H9 (cell line): ENCODE data around the gene UTF1. TPM values are rescaled to one million over a fixed set of nuclear protein-coding genes. Genes with fewer than 3 reads are reported as not detected.

Source experiments
- DNase-seq: peaks from one replicate; pipeline ENCODE4 v3.0.0-alpha.2; 2017
- H2AFZ ChIP-seq: one replicate; pipeline ENCODE4 v1.6.1; 2013; ENCODE audit warnings: mild to moderate bottlenecking, low read length, control low read depth, moderate library complexity
- H2AK5ac ChIP-seq: 2 replicates; pipeline ENCODE4 v1.6.1; 2013; ENCODE audit warnings: low read length, control low read depth, mixed read lengths; ENCODE audit not compliant: insufficient read length
- H2BK120ac ChIP-seq: one replicate; pipeline ENCODE4 v1.6.1; 2013; ENCODE audit warnings: low read depth, mild to moderate bottlenecking, low read length, control low read depth, inconsistent platforms; ENCODE audit not compliant: poor library complexity, severe bottlenecking
- H2BK12ac ChIP-seq: 2 replicates; pipeline ENCODE4 v1.6.1; 2013; ENCODE audit warnings: low read length, control low read depth, mixed read lengths, low read depth; ENCODE audit not compliant: insufficient read length
- H2BK15ac ChIP-seq: 2 replicates; pipeline ENCODE4 v1.6.1; 2013; ENCODE audit warnings: low read depth, low read length, control low read depth
- H2BK20ac ChIP-seq: one replicate; pipeline ENCODE4 v1.6.1; 2013; ENCODE audit warnings: low read depth, mild to moderate bottlenecking, low read length, control low read depth, inconsistent platforms; ENCODE audit not compliant: poor library complexity, severe bottlenecking
- H2BK5ac ChIP-seq: 2 replicates; pipeline ENCODE4 v1.6.1; 2013; ENCODE audit warnings: low read length, control low read depth, mixed read lengths; ENCODE audit not compliant: insufficient read length
- H3K14ac ChIP-seq: 2 replicates; pipeline ENCODE4 v1.6.1; 2013; ENCODE audit warnings: low read length, control low read depth; ENCODE audit not compliant: insufficient read depth
- H3K18ac ChIP-seq: 2 replicates; pipeline ENCODE4 v1.6.1; 2013; ENCODE audit warnings: low read depth, mild to moderate bottlenecking, mixed read lengths, low read length, control low read depth; ENCODE audit not compliant: insufficient read length
- H3K23ac ChIP-seq: 2 replicates; pipeline ENCODE4 v1.6.1; 2013; ENCODE audit warnings: low read length, control low read depth, mixed read lengths, low read depth; ENCODE audit not compliant: insufficient read length
- H3K23me2 ChIP-seq: 2 replicates; pipeline ENCODE4 v1.6.1; 2013; ENCODE audit warnings: low read depth, mild to moderate bottlenecking, mixed read lengths, low read length, control low read depth; ENCODE audit not compliant: insufficient read length, poor library complexity, severe bottlenecking
- H3K27ac ChIP-seq: 2 replicates; pipeline ENCODE4 v1.5.1; 2013; ENCODE audit warnings: low read length, control low read depth, mixed read lengths, low read depth; ENCODE audit not compliant: insufficient read length
- H3K27me3 ChIP-seq: 2 replicates; pipeline ENCODE4 v1.6.1; 2013; ENCODE audit warnings: low read length, control low read depth, inconsistent platforms; ENCODE audit not compliant: insufficient read depth
- H3K4ac ChIP-seq: 2 replicates; pipeline ENCODE4 v1.6.1; 2013; ENCODE audit warnings: low read depth, mild to moderate bottlenecking, control low read depth, inconsistent platforms, low read length, moderate library complexity
- H3K4me1 ChIP-seq: 2 replicates; pipeline ENCODE4 v1.6.1; 2013; ENCODE audit warnings: low read length, control low read depth, inconsistent platforms; ENCODE audit not compliant: insufficient read depth
- H3K4me2 ChIP-seq: 2 replicates; pipeline ENCODE4 v1.6.1; 2013; ENCODE audit warnings: low read length, control low read depth, mixed read lengths; ENCODE audit not compliant: insufficient read length, insufficient read depth
- H3K56ac ChIP-seq: 2 replicates; pipeline ENCODE4 v1.6.1; 2013; ENCODE audit warnings: low read depth, mild to moderate bottlenecking, mixed read lengths, low read length, control low read depth; ENCODE audit not compliant: insufficient read length
- H3K79me1 ChIP-seq: 2 replicates; pipeline ENCODE4 v1.6.1; 2013; ENCODE audit warnings: low read depth, mild to moderate bottlenecking, moderate library complexity, low read length, control low read depth, inconsistent platforms; ENCODE audit not compliant: insufficient read depth, poor library complexity, severe bottlenecking
- H3K79me2 ChIP-seq: 2 replicates; pipeline ENCODE4 v1.6.1; 2013; ENCODE audit warnings: low read length, control low read depth, inconsistent platforms; ENCODE audit not compliant: insufficient read depth
- H3K9ac ChIP-seq: 2 replicates; pipeline ENCODE4 v1.6.1; 2013; ENCODE audit warnings: low read length, control low read depth, mixed read lengths; ENCODE audit not compliant: insufficient read length; ENCODE audit errors: extremely low read depth
- H3K9me3 ChIP-seq: one replicate; pipeline ENCODE4 v1.6.1; 2013; ENCODE audit warnings: low read depth, low read length, inconsistent platforms; ENCODE audit not compliant: control insufficient read depth
- H3T11ph ChIP-seq: one replicate; pipeline ENCODE4 v1.6.1; 2013; ENCODE audit warnings: mild to moderate bottlenecking, low read length, control low read depth, inconsistent platforms
- H4K20me1 ChIP-seq: one replicate; pipeline ENCODE4 v1.6.1; 2013; ENCODE audit not compliant: control insufficient read depth, insufficient read length, insufficient read depth
- H4K5ac ChIP-seq: 2 replicates; pipeline ENCODE4 v1.6.1; 2013; ENCODE audit warnings: low read depth, mild to moderate bottlenecking, mixed read lengths, low read length, control low read depth; ENCODE audit not compliant: insufficient read length
- H4K8ac ChIP-seq: replicated peaks from 2 replicates; pipeline ENCODE4 v1.6.1; 2013; ENCODE audit warnings: low read length, control low read depth, mixed read lengths, low read depth; ENCODE audit not compliant: insufficient read length
- H4K91ac ChIP-seq: 2 replicates; pipeline ENCODE4 v1.6.1; 2013; ENCODE audit warnings: low read depth, mild to moderate bottlenecking, moderate library complexity, mixed read lengths, low read length, control low read depth; ENCODE audit not compliant: insufficient read length
- H3K27ac Mint-ChIP-seq, 3 experiments: 2 replicates in 2 of 3; 3 replicates in 1 of 3; pipeline ENCODE4 v1.8.0; 2020 to 2021; ENCODE audit warnings: mixed read lengths in 3 of 3, mild to moderate bottlenecking in 1 of 3, moderate library complexity in 1 of 3
- H3K27me3 Mint-ChIP-seq: 2 replicates; pipeline ENCODE4 v1.8.0; 2021; ENCODE audit warnings: low read depth, mild to moderate bottlenecking, moderate library complexity, mixed read lengths
- H3K36me3 Mint-ChIP-seq, 3 experiments: 2 replicates in 2 of 3; 3 replicates in 1 of 3; pipeline ENCODE4 v1.8.0; 2020 to 2021; ENCODE audit warnings: low read depth in 3 of 3, mixed read lengths in 3 of 3; ENCODE audit not compliant: insufficient read depth in 1 of 3
- H3K4me1 Mint-ChIP-seq, 2 experiments: 2 replicates each; pipeline ENCODE4 v1.8.0; 2020; ENCODE audit warnings: mixed read lengths in 2 of 2
- H3K4me3 Mint-ChIP-seq, 2 experiments: 2 replicates in 1 of 2; 3 replicates in 1 of 2; pipeline ENCODE4 v1.8.0; 2020 to 2021; ENCODE audit warnings: mild to moderate bottlenecking in 2 of 2, mixed read lengths in 2 of 2, moderate library complexity in 1 of 2
- H3K9me3 Mint-ChIP-seq, 2 experiments: 2 replicates in 1 of 2; 3 replicates in 1 of 2; pipeline ENCODE4 v1.8.0; 2020; ENCODE audit warnings: mild to moderate bottlenecking in 2 of 2, mixed read lengths in 2 of 2, moderate library complexity in 1 of 2
- WGBS: extraction: QIAGEN DNeasy Blood & Tissue Kit; methylation state at CpG from one replicate; pipeline ENCODE4 v1.1.7; 2013; ENCODE audit warnings: missing lambda C conversion rate, low lambda C conversion rate, mixed read lengths; ENCODE audit not compliant: insufficient read length; ENCODE audit errors: extremely low coverage; 5-methylcytosine and 5-hydroxymethylcytosine counted together
- total RNA-seq: library from RNA; stranded (reverse); gene quantifications from 2 replicates; pipeline ENCODE4 v1.2.1, GENCODE V29; 2021
- TF ChIP-seq, protein P1 (sequence below): fragments of 200-600 bp; sonication (generic); conservative IDR thresholded peaks from 3 replicates; pipeline ENCODE4 v1.8.0; 2021; ENCODE audit warnings: antibody characterized with exemption, mild to moderate bottlenecking

UTF1 gene
- total RNA-seq, 1 experiment from 2014 or later: 31.5 TPM

DNA sequence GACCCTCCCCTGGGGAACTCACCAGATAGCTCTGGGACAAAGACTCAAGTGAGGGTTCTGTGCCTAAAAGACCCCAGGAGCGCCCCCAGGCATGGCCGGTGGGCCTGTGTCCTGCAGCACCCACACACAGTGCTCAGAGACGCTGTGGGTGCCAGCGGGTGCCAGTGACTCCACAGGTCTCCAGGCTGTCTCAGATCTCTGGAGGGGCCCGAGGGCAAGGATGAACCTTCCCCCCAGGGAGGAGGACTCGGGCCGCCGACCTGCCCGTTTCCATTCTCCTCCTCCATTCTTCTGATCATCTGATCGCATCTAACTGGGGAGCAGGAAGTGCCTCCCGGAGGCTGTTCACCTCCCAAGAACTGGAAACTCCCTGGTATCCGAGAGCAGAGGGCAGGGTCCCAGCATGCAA is 45.7 kb downstream of the UTF1 start:
- Histone ChIP-seq H3K14ac (no peak overlapping the region), H4K91ac (no peak overlapping the region), H2BK5ac (no peak overlapping the region), H3K79me2 (no peaks in the 10 kb centered on the region), H4K8ac (no peak overlapping the region), H2BK120ac (no peak overlapping the region), H2AFZ (no peak overlapping the region), H2AK5ac (no peak overlapping the region), H3K4me2 (no peak overlapping the region), H3K9me3 (no peaks in the 10 kb centered on the region), H3T11ph (no peak overlapping the region), H2BK12ac (no peak overlapping the region), H3K27me3 (no peaks in the 10 kb centered on the region; the same call in 1 of the 2 replicates), H4K5ac (no peak overlapping the region), H4K20me1 (no peaks in the 10 kb centered on the region), H3K9ac (no peak overlapping the region), H3K4ac (no peak overlapping the region), H3K18ac (no peak overlapping the region), H3K56ac (no peak overlapping the region), H3K27ac (no peak overlapping the region), H2BK15ac (no peak overlapping the region), H3K23me2 (peaks cover 7% of the 10 kb centered on the region), H3K23ac (no peak overlapping the region), H3K4me1 (no peaks in the 10 kb centered on the region), H2BK20ac (no peak overlapping the region), H3K79me1 (no peaks in the 10 kb centered on the region)
- Mint-ChIP-seq H3K27me3 (peaks cover 11% of the 10 kb centered on the region), H3K9me3 (no peaks in the 10 kb centered on the region), H3K36me3 (peaks cover 0 to 11% (median 0%) of the 10 kb centered on the region in 3 experiments; a peak in 2 of 7 replicates), H3K4me1 (peaks cover 3 to 7% of the 10 kb centered on the region in 2 experiments; a peak in 3 of 4 replicates), H3K4me3 (peak overlapping the region; percentile 48 to 67; a peak in 3 of 5 replicates), H3K27ac (no peak overlapping the region)
- TF ChIP-seq, protein P1, sequence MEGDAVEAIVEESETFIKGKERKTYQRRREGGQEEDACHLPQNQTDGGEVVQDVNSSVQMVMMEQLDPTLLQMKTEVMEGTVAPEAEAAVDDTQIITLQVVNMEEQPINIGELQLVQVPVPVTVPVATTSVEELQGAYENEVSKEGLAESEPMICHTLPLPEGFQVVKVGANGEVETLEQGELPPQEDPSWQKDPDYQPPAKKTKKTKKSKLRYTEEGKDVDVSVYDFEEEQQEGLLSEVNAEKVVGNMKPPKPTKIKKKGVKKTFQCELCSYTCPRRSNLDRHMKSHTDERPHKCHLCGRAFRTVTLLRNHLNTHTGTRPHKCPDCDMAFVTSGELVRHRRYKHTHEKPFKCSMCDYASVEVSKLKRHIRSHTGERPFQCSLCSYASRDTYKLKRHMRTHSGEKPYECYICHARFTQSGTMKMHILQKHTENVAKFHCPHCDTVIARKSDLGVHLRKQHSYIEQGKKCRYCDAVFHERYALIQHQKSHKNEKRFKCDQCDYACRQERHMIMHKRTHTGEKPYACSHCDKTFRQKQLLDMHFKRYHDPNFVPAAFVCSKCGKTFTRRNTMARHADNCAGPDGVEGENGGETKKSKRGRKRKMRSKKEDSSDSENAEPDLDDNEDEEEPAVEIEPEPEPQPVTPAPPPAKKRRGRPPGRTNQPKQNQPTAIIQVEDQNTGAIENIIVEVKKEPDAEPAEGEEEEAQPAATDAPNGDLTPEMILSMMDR: peak; percentile 29; the same call in 2 of the 3 replicates
- DNase-seq: no peak
- no CpG with 5 or more reads among the region's 12 CpGs for WGBS
